GM12864 (cell line): ENCODE measurements around the gene MADCAM1.

Source experiments
- DNase-seq: peaks from one replicate; pipeline ENCODE4 v3.0.0-alpha.2; 2011; ENCODE audit warnings: low read depth
- H3K4me3 ChIP-seq: 2 replicates; pipeline ENCODE4 v1.5.1; 2011; ENCODE audit warnings: mild to moderate bottlenecking, low read depth, low read length, control low read depth
- CTCF ChIP-seq: IDR thresholded peaks from 2 replicates; pipeline ENCODE4 v1.5.1; 2011; ENCODE audit warnings: low read depth, mild to moderate bottlenecking, moderate library complexity, low read length, control low read depth, inconsistent platforms; ENCODE audit errors: missing control alignments

MADCAM1 gene

GRCh38 chr19:513368-514165, 17.3 kb downstream of the MADCAM1 start:
- no peak for DNase-seq
- no peak overlapping the region for H3K4me3 ChIP-seq
- no peak for TF ChIP-seq CTCF

GRCh38 chr19:514166-514663, 17.9 kb downstream of the MADCAM1 start:
- TF ChIP-seq CTCF: no peak
- no peak overlapping the region for H3K4me3 ChIP-seq
- no peak for DNase-seq

- no peak for DNase-seq
- H3K4me3 ChIP-seq: no peak overlapping the region
- no peak for TF ChIP-seq CTCF
Observed at GRCh38 chr19:517721-518597, 21.7 kb downstream of the MADCAM1 start.

GRCh38 chr19:518598-519231, 22.4 kb downstream of the MADCAM1 start:
- no peak for DNase-seq
- TF ChIP-seq CTCF: no peak
- H3K4me3 ChIP-seq: no peak overlapping the region

- no peak for DNase-seq
- H3K4me3 ChIP-seq: no peak overlapping the region
- no peak for TF ChIP-seq CTCF
Observed at GRCh38 chr19:519449-519865, 23.2 kb downstream of the MADCAM1 start.

GRCh38 chr19:522726-523125, 26.4 kb downstream of the MADCAM1 start:
- TF ChIP-seq CTCF: no peak

More at GRCh38 chr19:522726-523125, 26.4 kb downstream of the MADCAM1 start:
- no peak overlapping the region for H3K4me3 ChIP-seq
- no peak for DNase-seq
